ENCODE data around the gene NDFIP2. TPM values are rescaled to one million over a fixed set of nuclear protein-coding genes. Genes with fewer than 3 reads are reported as not detected.
"Not testable (repeated sequence)": the region's sequence is repeated elsewhere in the genome, so short reads cannot be mapped to it uniquely, and the experiment has no call there.

NDFIP2 gene
- total RNA-seq, 1 experiment from 2014 or later = 27.3 TPM

- H3K9me3 ChIP-seq = no peaks in the 10 kb centered on the region; the same call in 1 of the 2 replicates
- no peaks in the 10 kb centered on the region for H3K27me3 ChIP-seq
- no peak for DNase-seq
Measured at GRCh38 chr13:79590394-79590676, 109.4 kb downstream of the NDFIP2 start.

GRCh38 chr13:79591493-79591892, 110.5 kb downstream of the NDFIP2 start:
- no peak for DNase-seq
- no peaks in the 10 kb centered on the region; the same call in 1 of the 2 replicates for H3K9me3 ChIP-seq
- no peak overlapping the region for H3K4me3 ChIP-seq
- H3K36me3 ChIP-seq = no peaks in the 10 kb centered on the region
- H3K27me3 ChIP-seq = no peaks in the 10 kb centered on the region

More at GRCh38 chr13:79590394-79590676, 109.4 kb downstream of the NDFIP2 start:
- Histone ChIP-seq H3K36me3 (no peaks in the 10 kb centered on the region), H3K4me3 (no peak overlapping the region)

- no peak for DNase-seq
- Histone ChIP-seq H3K36me3 (no peaks in the 10 kb centered on the region), H3K4me3 (no peak overlapping the region), H3K9me3 (no peaks in the 10 kb centered on the region; the same call in 1 of the 2 replicates), H3K27me3 (no peaks in the 10 kb centered on the region)
Measured at GRCh38 chr13:79593121-79593520, 112.2 kb downstream of the NDFIP2 start.

GRCh38 chr13:79593641-79594275, 112.8 kb downstream of the NDFIP2 start:
- no peaks in the 10 kb centered on the region; the same call in 1 of the 2 replicates for H3K9me3 ChIP-seq
- H3K36me3 ChIP-seq = no peaks in the 10 kb centered on the region
- H3K27me3 ChIP-seq = no peaks in the 10 kb centered on the region
- no peak overlapping the region for H3K4me3 ChIP-seq
- DNase-seq = peak; percentile 66

- H3K36me3 ChIP-seq, H3K27me3 ChIP-seq, H3K9me3 ChIP-seq, H3K4me3 ChIP-seq, DNase-seq: not testable (repeated sequence)
Measured at GRCh38 chr13:79600146-79600545, 119.2 kb downstream of the NDFIP2 start.

- Histone ChIP-seq H3K36me3 (no peaks in the 10 kb centered on the region), H3K4me3 (no peak overlapping the region), H3K9me3 (no peaks in the 10 kb centered on the region), H3K27me3 (no peaks in the 10 kb centered on the region)
- DNase-seq = no peak
Measured at GRCh38 chr13:79602936-79603335, 122.0 kb downstream of the NDFIP2 start.

- no peak for DNase-seq
- Histone ChIP-seq H3K9me3 (no peaks in the 10 kb centered on the region), H3K36me3 (no peaks in the 10 kb centered on the region), H3K27me3 (no peaks in the 10 kb centered on the region), H3K4me3 (no peak overlapping the region)
Measured at GRCh38 chr13:79604752-79605151, 123.8 kb downstream of the NDFIP2 start.

Other genes with a start within 250 kb of the NDFIP2 start
- 22.7 and 24.6 TPM in 2 replicates for gene RBM26, start 74.9 kb upstream of the NDFIP2 start, total RNA-seq (2014; rRNA removed; shearing (Covaris generic); ENCODE audit: low replicate concordance)

Data from MG63 (cell line).